Left lung (tissue), 10 donors: ENCODE data around the gene CRYM. TPM values are rescaled to one million over a fixed set of nuclear protein-coding genes. Genes with fewer than 3 reads are reported as not detected.
A peak's percentile ranks its signal among the peaks of the same experiment; 100 is the strongest.
"Not testable (repeated sequence)": the region's sequence is repeated elsewhere in the genome, so short reads cannot be mapped to it uniquely, and the experiment has no call there.

Experiments used
- ATAC-seq: fragments of 200-7000 bp; cut with Tn5 transposase; one replicate; pipeline ENCODE4 v1.9.1; 2020; ENCODE audit warnings: moderate library complexity
- DNase-seq, 4 donors: peaks; one replicate each; pipeline ENCODE4 v3.0.0-alpha.2; 2013 to 2020
- H3K27ac ChIP-seq, 2 donors: fragments of 200-600 bp; sonication (generic) in 1 of 2; one replicate each; pipeline versions ENCODE4 v1.5.0 to v1.8.0; 2020 to 2021
- H3K27me3 ChIP-seq, 2 donors: fragments of 200-600 bp; sonication (generic) in 1 of 2; one replicate each; pipeline versions ENCODE4 v1.5.0 to v1.8.0; 2020 to 2021
- H3K36me3 ChIP-seq, 2 donors: fragments of 200-600 bp; sonication (generic) in 1 of 2; one replicate each; pipeline versions ENCODE4 v1.5.0 to v1.8.0; 2020 to 2021
- H3K4me1 ChIP-seq, 2 donors: fragments of 200-600 bp; one replicate each; pipeline ENCODE4 v1.8.0; 2021
- H3K4me3 ChIP-seq, 2 donors: fragments of 200-600 bp; sonication (generic) in 1 of 2; one replicate each; pipeline versions ENCODE4 v1.5.0 to v1.8.0; 2020 to 2021; ENCODE audit warnings: mild to moderate bottlenecking in 1 of 2
- H3K9me3 ChIP-seq, 2 donors: fragments of 200-600 bp; sonication (generic) in 1 of 2; one replicate each; pipeline versions ENCODE4 v1.5.0 to v1.8.0; 2020 to 2021
- CTCF ChIP-seq, 2 donors: fragments of 200-600 bp; sonication (generic) in 1 of 2; IDR thresholded peaks; one replicate each; pipeline versions ENCODE4 v1.5.0 to v1.8.0; 2021; ENCODE audit warnings: antibody characterized with exemption in 2 of 2
- intact Hi-C, 2 donors: fragments of 100-400 bp; cut with DNase I; formaldehyde crosslinking; loops; one replicate each; pipeline versions ENCODE4 v1.11.2 to v1.14.2; 2022
- polyA plus RNA-seq, 6 donors: library from polyadenylated mRNA; unstranded; fragments of 120-200 nt; gene quantifications; one replicate each; pipeline ENCODE4 v1.2.1, GENCODE V29; 2013; ENCODE audit not compliant: insufficient read length in 6 of 6
- total RNA-seq, 2 donors: library from RNA; stranded (reverse); fragmentation: NEBNext Ultra II Directional; extraction: Animal tissue kit (Norgen Biotek cat#: 25700); gene quantifications; one replicate each; pipeline ENCODE4 v1.2.1, GENCODE V29; 2021
- donor health status: DM: no; HTN: yes; CAD: no.
- donor health status: DM: no; HTN: no; CAD: no.

The CRYM gene
- total and polyA plus RNA-seq, 8 donors = 0.74 to 9.0 (median 1.6) TPM

GRCh38 chr16:21321736-21322135 lies 43.6 kb upstream of the CRYM start:
- intact Hi-C loops = no loop called here
- Histone ChIP-seq H3K4me3 (no peak overlapping the region), H3K4me1 (no peaks in the 10 kb centered on the region), H3K36me3 (no peaks in the 10 kb centered on the region), H3K27me3 (no peaks in the 10 kb centered on the region), H3K9me3 (no peaks in the 10 kb centered on the region), H3K27ac (no peak overlapping the region)
- TF ChIP-seq CTCF (IDR thresholded peaks at IDR 0.05) = no peak
- DNase-seq (no peak), ATAC-seq (no peak)

GRCh38 chr16:21314339-21314738 lies 36.2 kb upstream of the CRYM start:
- Histone ChIP-seq H3K36me3 (no peaks in the 10 kb centered on the region), H3K4me3 (no peak overlapping the region), H3K27me3 (no peaks in the 10 kb centered on the region), H3K4me1 (no peaks in the 10 kb centered on the region), H3K9me3 (no peaks in the 10 kb centered on the region), H3K27ac (no peak overlapping the region)
- ATAC-seq = no peak
- TF ChIP-seq CTCF (IDR thresholded peaks at IDR 0.05) = no peak
- DNase-seq = no peak
- intact Hi-C loops = no loop called here

GRCh38 chr16:21312863-21313372 lies 34.8 kb upstream of the CRYM start:
- DNase-seq, H3K36me3 ChIP-seq, ATAC-seq, intact Hi-C loops, H3K27ac ChIP-seq, H3K9me3 ChIP-seq, H3K4me3 ChIP-seq, H3K4me1 ChIP-seq, H3K27me3 ChIP-seq: not testable (repeated sequence)

GRCh38 chr16:21312046-21312445 lies 34.0 kb upstream of the CRYM start:
- ATAC-seq, intact Hi-C loops, H3K4me1 ChIP-seq, H3K4me3 ChIP-seq, H3K27ac ChIP-seq, DNase-seq, H3K36me3 ChIP-seq, H3K27me3 ChIP-seq, H3K9me3 ChIP-seq: not testable (repeated sequence)

- H3K36me3 ChIP-seq, H3K27me3 ChIP-seq, H3K4me1 ChIP-seq, intact Hi-C loops, H3K27ac ChIP-seq, ATAC-seq, DNase-seq, H3K4me3 ChIP-seq, H3K9me3 ChIP-seq: not testable (repeated sequence)
These were observed 28.6 kb upstream of the CRYM start for GRCh38 chr16:21306712-21307111.

GRCh38 chr16:21302898-21303528 lies 24.9 kb upstream of the CRYM start:
- H3K9me3 ChIP-seq = no peaks in the 10 kb centered on the region
- intact Hi-C loops = no loop called here
- peaks cover 0 to 5% of the 10 kb centered on the region in 2 donors for H3K27me3 ChIP-seq
- peaks cover 0 to 13% of the 10 kb centered on the region in 2 donors for H3K4me1 ChIP-seq
- no peak for ATAC-seq
- TF ChIP-seq CTCF (IDR thresholded peaks at IDR 0.05) = no peak
- DNase-seq = no peak
- no peak overlapping the region for H3K27ac ChIP-seq
- peak overlapping the region in 1 of 2 donors; percentile 70 for H3K4me3 ChIP-seq
- no peaks in the 10 kb centered on the region for H3K36me3 ChIP-seq

GRCh38 chr16:21302454-21302853 lies 24.4 kb upstream of the CRYM start:
- no peaks in the 10 kb centered on the region for H3K9me3 ChIP-seq
- intact Hi-C loops = no loop called here
- ATAC-seq (peak; percentile 1), DNase-seq (no peak)
- H3K4me3 ChIP-seq = peak overlapping the region in 1 of 2 donors; percentile 70
- H3K27ac ChIP-seq = no peak overlapping the region
- H3K36me3 ChIP-seq = no peaks in the 10 kb centered on the region
- H3K4me1 ChIP-seq = peaks cover 0 to 13% of the 10 kb centered on the region in 2 donors
- TF ChIP-seq CTCF (IDR thresholded peaks at IDR 0.05) = no peak
- peaks cover 0 to 5% of the 10 kb centered on the region in 2 donors for H3K27me3 ChIP-seq
